GM18867 (cell line): ENCODE measurements around the gene CAMTA2.

Source experiments
- ATAC-seq: cut with Tn5 transposase; IDR thresholded peaks from one replicate; pipeline ENCODE4 v1.9.1; 2021; ENCODE audit warnings: mild to moderate bottlenecking, moderate library complexity; ENCODE audit not compliant: unreplicated experiment

Gene CAMTA2

DNA sequence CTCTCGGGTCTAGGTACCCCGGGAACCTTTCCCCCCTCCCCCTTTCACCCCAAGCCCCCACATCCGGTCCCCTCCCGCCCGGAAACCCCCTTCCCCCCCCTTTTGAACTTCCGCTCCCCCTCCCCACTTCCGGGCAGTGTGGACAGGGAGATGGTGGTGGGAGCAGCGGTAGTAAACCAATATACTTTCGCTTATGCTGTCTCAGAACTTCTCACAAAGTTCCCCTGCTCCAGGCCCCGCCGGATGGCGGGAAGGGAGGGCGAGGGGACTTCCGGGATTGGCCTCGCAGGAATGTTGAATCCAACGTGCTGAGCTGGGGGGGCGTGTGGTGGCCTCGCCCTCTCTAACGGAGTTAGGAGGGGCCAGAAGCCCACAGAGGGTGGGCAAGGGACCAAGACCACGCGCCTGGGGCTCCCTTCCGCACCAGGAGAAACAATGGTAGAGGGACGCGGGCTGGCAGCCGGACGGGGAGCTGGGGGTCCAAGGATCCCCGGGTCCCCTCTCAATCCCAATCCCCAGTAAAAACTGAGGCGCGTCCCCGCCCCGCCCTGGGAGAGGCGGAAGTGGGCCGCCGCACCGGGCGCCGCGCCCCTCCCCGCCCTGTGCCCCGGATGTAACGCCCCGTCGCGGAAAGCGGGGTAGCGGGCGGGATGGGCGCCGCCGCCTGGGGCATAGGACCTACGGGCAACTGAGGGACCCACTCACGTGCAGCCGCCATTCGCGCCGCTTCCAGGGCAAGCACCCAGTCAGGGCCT is 39.9 kb downstream of the CAMTA2 start:
- ATAC-seq: peak; percentile 15

DNA sequence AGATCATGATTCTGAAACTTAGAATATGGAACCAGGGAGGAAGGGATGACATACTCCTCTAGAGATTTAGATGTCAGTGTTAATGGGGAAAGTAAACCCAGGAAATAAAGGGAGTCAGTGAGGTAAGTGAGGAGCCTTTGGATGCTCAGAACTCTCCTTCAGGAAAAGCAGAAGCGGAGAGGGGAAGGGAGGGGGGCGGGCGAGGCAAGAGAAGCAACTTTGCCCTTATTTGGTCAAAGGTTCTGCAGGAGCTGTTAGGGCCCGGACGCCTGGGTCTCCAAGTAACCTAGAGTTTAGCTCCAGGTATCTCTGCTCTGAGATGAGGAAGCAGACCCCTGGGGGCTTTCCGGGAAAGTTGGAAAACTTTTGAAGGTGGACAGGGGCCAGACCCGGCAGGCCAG is 40.5 kb downstream of the CAMTA2 start:
- no peak for ATAC-seq

DNA sequence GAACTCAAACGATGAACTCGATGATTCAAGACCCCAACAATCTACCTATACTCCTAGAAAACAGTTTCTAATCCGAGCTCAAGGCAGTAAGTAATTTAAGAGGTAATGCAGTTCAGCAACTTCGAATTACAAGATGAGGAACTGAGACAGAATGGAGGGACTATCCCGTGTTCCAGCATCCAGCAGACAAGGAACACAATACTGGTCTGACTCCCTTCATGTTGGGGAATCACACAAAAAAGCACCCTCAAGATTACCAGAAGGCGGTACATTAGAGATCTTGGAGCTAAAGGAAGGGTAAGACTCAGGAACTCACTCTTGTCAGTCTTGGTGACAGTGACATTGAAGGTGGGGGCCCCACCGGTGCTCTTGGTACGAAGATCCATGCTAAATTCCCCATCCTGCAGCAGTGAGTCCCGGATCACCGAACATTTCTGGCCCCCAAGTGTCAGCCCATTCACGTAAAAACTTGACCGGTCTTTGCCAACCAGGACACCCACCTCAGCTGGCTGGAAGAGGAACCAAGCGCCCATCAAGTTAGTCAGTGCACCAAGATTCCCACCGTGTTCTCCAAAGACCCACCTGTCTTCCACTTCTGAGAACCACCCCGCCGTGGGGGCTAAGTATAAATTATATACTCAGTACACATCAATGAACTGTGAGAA is 41.0 kb downstream of the CAMTA2 start:
- ATAC-seq: no peak

DNA sequence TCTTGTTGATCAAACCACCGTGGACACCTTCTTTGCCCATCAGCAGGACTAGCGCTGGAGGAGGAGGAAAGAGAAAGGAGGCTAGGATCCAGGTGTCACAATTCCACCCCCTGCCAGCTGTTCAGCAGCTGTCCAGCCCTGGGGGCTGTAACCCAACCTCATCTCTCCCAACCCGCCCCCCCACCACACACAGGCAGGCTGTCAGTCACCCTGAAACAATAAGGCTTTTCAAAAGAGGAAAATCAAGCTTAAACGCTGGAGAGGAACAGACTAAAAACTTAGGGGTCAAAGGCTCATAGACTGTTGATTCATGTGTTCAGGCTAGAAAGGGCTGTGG is 41.6 kb downstream of the CAMTA2 start:
- ATAC-seq: no peak

DNA sequence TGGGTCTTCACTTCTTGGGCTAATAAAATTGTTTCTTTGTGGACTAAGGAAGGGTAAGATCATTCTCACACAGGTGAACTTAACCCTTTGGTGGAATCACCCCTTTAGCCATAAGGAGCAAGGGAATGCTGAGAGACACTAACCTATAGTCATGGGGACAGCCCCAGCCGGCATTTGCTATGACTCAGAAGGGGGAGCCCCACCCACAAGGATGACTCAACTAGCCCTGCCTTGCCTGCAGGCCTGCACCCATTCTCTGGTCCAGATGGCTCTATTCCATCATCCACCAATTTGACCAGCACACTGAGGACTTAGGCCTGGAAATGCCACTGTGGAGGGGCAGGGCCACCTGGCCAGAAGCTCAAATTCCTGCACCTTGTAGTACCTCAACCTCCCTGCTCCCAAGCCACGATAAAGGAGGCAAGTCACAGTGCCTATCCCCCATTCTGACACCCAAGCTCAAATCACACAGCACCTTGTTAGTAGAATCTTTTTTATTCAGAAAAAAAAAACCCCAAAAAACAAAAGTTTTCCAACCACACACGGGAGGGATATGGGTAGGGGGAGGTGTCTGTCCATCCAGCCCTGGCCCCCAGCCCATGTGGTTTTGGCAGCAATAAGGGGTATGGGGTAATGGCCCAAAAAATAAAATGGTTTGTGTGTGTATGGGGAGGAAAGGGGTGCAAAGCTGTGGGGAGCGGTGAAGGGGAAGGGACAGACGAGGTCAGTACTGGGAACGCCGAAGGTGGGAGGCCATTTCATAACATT is 42.1 kb downstream of the CAMTA2 start:
- no peak for ATAC-seq

DNA sequence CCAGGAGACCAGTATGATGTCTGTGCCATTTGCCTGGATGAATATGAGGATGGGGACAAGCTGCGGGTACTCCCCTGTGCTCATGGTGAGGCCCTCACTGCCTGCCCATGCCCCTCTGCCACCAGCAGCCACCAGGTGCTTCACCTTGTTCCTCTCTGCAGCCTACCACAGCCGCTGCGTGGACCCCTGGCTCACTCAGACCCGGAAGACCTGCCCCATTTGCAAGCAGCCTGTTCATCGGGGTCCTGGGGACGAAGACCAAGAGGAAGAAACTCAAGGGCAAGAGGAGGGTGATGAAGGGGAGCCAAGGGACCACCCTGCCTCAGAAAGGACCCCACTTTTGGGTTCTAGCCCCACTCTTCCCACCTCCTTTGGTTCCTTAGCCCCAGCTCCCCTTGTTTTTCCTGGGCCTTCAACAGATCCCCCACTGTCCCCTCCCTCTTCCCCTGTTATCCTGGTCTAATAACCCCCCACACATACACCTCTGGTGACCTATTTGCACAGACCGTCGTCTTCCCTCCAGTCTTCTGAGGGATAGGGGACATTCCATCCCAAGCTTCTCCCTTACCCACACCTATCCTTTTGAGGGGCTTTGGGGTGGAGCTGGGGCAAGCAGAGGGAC is 42.8 kb downstream of the CAMTA2 start:
- ATAC-seq: no peak

DNA sequence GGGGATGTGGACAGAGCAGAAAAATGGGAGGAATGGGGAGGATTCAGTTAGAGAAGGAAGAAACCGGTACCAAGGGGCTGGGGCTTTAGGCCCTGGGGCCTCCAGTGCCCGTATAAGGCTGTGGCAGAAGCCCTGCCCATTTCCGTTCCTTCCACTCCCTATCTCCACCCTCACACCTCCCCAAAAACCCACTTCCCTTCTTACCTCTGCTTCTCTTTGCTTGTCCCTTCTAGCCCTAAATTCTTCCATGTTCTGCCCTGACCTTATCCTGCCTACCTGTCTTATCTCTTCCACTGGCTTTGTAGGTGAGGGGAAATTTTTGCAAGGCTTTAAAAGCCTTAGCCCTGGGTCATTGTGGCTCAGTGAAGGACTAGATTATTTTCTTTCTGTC is 43.3 kb downstream of the CAMTA2 start:
- no peak for ATAC-seq

DNA sequence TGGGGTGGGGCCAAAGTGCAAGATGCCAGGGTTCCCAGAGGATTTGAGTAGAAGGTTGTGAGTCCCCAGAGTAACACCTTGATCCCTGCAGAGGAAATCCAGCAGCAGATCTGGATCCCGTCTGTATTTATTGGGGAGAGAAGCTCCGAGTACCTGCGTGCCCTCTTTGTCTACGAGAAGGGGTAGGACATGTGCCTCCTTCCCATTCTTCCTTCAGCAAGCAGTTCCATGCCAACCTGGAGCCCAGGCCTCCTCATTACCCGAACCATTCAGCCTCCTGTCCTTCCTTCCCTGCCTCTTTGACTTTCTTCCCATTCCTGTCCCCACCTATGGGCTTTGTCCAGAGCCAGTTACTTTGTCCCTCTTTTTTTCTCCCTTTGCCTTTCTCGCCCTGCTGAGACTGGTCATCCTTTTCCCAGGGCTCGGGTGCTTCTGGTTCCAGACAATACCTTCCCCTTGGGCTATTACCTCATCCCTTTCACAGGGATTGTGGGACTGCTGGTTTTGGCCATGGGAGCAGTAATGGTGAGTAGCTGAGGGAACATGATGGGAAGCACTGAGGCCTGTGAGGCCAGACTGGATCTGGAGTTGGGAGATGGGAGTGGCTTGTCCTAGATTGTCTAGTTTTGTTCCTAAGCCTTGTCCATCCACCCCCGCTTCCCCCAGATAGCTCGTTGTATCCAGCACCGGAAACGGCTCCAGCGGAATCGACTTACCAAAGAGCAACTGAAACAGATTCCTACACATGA is 44.5 kb downstream of the CAMTA2 start:
- ATAC-seq: no peak

DNA sequence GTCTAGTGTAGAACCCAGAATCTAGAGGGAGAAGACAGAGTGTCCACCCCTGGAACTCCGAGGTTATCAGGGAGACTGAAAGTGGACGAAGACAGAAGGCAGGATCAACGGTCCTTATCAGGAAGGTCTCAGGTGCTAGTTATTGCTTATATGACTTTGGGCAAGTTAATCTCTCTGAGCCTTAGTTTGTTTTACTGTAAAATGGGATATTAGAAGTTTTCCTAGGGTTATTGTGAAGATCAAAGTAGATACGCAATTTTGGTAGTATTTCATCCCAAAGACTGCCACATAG is 46.2 kb downstream of the CAMTA2 start:
- no peak for ATAC-seq

DNA sequence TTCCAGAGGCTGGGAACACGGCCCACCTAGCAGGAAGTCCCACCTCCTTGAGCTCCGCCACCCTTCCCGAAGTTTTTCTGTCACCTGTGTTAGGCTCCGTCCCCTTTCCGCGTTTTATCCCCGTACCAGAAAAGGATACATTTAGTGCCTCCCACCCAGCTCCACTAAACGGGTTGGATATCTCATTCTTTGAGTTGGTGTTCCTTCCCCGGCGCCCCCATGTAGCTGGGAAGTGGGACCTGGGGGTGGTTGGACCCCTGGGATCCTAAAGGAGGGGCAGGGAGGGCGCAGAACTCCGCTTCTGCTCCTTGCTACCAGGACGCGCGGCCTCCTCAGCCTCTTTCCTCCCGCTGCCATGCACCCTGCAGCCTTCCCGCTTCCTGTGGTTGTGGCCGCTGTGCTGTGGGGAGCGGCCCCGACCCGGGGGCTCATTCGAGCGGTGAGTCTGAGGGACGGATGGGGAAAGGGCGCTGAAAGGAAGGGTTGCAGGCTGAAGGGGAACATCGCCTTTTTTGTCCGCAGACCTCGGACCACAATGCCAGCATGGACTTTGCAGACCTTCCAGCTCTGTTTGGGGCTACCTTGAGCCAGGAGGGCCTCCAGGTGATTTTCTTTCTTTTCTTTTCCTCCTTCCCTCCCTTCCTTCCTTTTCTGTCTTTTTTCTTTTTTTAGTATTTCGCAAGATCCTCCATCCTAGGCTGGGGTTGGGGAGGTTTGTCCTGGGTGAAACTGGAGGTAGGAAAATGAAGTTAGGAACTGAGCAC is 46.7 kb downstream of the CAMTA2 start:
- no peak for ATAC-seq

DNA sequence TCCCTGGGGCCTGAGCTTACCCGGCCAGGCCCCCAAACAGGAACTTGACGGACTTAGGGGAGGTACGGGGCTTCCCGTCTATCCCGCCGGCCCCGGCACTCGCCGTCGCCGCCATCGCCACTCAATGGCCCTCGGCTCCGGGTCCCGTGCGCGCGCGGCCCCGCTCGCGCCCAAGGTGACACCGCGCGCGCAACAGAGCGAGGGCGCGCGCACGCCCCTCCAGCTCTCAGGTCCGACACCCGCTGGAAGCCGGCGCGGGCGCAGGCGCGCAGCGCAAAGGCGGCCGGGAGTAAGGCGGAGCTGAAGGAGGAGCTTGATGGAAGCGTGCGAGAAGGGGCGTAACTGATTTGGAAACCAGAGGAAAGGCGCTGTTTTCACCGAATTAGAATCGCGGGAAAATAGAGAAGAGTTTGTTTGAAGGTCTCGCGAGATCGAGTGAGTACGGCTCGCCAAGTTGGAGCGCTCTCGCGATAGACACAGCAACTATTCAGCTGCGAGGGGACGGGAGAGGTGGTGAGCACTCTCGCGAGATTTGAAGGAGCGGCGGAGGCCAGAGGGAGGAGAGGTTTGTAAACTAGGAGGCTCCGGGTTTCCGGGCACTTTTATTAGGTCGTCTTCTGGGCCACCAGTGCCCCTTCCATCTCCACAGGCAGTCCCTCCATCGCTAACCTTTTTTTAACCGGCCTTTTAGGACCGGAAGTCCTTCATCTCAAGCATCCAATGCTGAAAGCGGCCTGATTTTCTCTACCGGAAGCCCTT is 47.5 kb downstream of the CAMTA2 start, which contains the start of the genes RNF167 and SLC25A11:
TSS of gene RNF167 (plus strand) at position 473 of the 759 bp plus-strand sequence. CDS start 642 bp downstream, outside the sequence.
TSS of gene SLC25A11 (minus strand) at position 251 of the 759 bp plus-strand sequence. CDS start at position 115, 136 bp downstream.
- peak; percentile 81 for ATAC-seq

DNA sequence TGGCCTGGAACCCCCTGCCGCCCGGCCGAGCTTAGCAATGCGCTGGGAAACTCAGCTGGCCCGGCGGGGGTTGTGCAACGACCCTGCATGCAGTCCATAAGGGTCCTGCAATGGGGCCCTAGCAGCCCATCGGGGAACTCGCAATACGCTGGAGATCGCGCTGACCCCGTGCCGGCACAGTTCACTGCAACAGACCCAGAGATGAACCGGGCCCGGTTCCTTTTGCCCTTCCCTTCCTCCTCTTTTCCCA is 48.0 kb downstream of the CAMTA2 start:
- peak; percentile 12 for ATAC-seq

DNA sequence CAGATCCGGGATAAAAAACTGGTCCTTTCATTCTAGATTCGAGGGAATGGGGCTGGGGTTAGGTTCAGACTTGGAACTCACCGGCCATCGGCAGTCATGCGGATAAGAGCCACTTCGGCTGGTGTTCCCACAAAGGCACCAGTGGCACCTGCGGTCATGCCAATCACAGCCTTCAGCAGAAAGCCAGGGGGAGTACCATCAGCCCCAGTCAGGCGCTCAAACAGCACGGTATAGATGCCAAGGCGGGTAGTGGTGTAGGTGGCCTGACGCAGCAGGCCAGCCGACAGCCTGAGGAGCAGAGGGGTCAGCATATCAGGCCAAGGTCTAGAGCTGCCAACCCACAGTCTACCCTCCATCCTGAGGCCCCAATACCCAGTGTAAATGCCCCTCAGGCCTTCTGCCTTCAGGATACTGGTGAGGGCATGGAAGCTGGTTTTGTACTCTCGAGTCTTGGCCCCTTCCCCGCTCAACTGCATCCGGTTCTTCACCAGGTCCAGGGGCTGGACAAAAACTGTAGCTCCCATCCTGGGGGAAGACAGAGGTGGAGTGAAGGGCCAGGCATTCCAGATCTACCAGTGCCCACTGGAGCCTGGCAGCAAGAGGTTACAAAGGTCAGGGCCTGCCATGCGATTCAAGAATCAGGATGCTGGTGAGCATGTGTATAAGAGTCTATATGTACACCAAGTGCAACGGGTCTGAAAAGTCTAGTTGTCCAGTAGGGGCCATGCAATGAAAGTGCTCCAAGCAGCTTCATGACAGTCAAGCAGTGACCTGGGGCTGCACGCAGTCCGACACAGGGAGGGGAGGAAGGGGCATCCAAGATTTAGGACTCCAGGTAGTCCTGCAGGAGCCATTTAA is 48.6 kb downstream of the CAMTA2 start:
- no peak for ATAC-seq

DNA sequence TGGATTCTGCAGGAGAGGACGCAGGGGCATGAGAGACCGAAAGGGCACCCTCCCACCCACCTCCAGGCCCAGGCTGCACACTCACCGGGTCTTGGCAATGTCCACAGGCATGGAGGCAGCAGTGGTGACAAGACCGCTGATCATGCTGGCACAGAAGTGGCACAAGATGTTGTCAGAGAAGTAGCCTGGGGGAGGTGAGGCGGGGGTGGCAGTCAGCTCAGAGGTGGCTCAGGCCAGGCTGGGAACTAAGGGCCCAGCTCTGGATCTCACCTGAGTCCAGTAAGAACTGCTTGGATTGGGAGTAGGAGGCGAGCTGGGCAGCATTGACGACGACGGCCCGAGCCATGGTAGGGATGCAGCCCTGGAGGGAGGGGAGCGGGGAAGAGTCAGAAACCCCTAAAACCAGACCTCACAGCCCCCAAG is 49.4 kb downstream of the CAMTA2 start:
- no peak for ATAC-seq

DNA sequence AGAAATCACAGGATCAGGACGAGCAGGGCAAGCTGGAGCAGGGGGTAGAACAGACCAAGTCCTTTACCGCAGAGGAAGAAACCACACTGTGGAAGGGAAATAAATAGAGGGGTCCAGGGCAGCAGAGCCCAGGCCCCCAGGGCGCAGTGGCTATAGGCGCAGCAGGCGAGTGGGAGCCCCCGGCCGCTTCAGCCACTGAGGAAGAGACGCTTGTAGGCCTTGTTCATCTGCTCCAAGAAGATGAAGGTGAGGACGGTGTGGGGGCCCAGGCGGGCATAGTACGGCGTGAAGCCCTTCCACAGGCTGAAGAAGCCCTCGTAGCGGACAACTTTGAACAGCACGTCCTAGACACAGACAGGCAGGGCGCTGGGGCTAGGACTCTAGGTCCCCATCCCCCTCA is 49.9 kb downstream of the CAMTA2 start:
- ATAC-seq: no peak

DNA sequence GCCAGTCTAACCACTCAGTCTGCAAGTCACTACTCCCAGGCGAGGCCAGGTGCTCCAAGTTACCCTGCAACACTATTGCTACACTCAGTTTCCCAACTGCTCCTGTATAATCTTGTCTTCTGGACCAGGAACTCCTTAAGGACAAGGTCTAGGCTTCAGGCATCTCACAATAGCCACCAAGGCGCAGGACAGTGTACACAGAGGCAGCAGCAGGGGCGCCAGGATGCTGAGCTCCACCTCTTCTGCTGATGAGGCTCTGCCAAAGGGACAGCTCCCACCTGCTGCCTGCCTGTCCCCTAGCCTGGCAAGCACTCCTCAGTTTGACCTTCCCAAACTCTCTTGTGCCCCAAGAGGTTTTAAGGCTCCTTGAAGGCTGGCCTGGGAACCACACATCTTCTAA is 51.0 kb downstream of the CAMTA2 start:
- no peak for ATAC-seq

DNA sequence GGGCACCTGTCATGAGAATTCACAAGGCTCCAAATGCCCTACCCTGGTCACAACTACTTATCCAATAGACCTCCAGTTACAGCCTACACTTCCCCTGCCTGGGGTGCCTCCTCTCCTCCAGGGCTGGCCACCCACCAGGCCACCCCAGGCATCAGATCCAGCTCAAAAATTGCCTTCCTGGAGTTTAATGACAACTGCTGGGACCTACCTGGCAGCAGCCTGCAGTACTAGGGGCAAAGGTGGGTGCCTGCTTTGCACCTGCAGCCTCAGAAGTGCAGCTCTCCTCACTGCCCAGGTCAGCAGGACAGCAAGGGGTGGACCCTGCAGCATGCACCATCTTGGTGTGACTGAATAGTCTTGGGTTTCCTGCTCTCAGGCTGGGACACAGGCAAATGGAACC is 51.8 kb downstream of the CAMTA2 start:
- ATAC-seq: no peak

DNA sequence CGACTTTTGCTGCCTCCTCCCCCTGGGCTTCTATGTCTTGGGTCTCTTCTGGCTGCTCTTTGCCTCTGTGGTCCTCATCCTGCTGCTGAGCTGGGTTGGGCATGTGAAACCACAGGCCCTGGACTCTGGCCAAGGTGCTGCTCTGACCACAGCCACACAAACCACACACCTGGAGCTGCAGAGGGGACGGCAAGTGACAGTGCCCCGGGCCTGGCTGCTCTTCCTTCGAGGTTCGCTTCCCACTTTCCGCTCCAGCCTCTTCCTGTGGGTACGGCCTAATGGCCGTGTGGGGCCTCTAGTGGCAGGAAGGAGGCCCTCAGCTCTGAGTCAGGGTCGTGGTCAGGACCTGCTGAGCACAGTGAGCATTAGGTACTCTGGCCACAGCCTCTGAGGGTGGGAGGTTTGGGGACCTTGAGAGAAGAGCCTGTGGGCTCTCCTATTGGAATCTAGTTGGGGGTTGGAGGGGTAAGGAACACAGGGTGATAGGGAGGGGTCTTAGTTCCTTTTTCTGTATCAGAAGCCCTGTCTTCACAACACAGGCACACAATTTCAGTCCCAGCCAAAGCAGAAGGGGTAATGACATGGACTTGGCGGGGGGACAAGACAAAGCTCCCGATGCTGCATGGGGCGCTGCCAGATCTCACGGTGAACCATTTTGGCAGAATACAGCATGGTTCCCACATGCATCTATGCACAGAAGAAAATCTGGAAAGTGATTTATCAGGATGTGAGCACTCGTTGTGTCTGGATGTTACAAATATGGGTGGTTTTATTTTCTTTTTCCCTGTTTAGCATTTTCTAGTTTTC is 53.1 kb downstream of the CAMTA2 start:
- ATAC-seq: no peak
